ENCODE measurements around the gene SAMD9. TPM values are rescaled to one million over a fixed set of nuclear protein-coding genes. Genes with fewer than 3 reads are reported as not detected.
"Not testable (repeated sequence)": the region's sequence is repeated elsewhere in the genome, so short reads cannot be mapped to it uniquely, and the experiment has no call there.

SAMD9 gene
- total RNA-seq, 4 donors from 2014 or later, result 0.89 to 1.7 (median 1.5) TPM

GRCh38 chr7:93097388-93097787 lies 20.4 kb downstream of the SAMD9 start:
- Histone ChIP-seq H3K4me3 (no peak overlapping the region), H3K27ac (no peak overlapping the region), H3K4me1 (no peaks in the 10 kb centered on the region), H3K27me3 (no peaks in the 10 kb centered on the region), H3K36me3 (no peaks in the 10 kb centered on the region), H3K9me3 (peaks cover 0 to 6% (median 0%) of the 10 kb centered on the region in 3 donors)
- ATAC-seq (no peak), DNase-seq (no peak)
- intact Hi-C loops (cut with DNase I; ENCODE audit: low total_unique reads), result no loop called here
- in situ Hi-C loops (cut with MboI; ENCODE audit: low sequenced_read_pairs in 4 of 4), result no loop called here
- no peak for TF ChIP-seq CTCF (IDR thresholded peaks at IDR 0.05 in 4 of 5, conservative IDR thresholded peaks at IDR 0.05 in 1 of 5)
- no peak for TF ChIP-seq POLR2A (IDR thresholded peaks at IDR 0.05)

GRCh38 chr7:93092757-93093370 lies 24.9 kb downstream of the SAMD9 start:
- H3K36me3 ChIP-seq, result no peaks in the 10 kb centered on the region
- no peak for TF ChIP-seq CTCF (IDR thresholded peaks at IDR 0.05 in 4 of 5, conservative IDR thresholded peaks at IDR 0.05 in 1 of 5)
- TF ChIP-seq POLR2A (IDR thresholded peaks at IDR 0.05), result no peak
- ATAC-seq, result no peak
- no peak for DNase-seq
- in situ Hi-C loops (cut with MboI; ENCODE audit: low sequenced_read_pairs in 4 of 4), result no loop called here
- intact Hi-C loops (cut with DNase I; ENCODE audit: low total_unique reads), result no loop called here
- H3K4me3 ChIP-seq, result no peak overlapping the region
- H3K4me1 ChIP-seq, result no peaks in the 10 kb centered on the region
- H3K9me3 ChIP-seq, result no peaks in the 10 kb centered on the region
- no peak overlapping the region for H3K27ac ChIP-seq
- no peaks in the 10 kb centered on the region for H3K27me3 ChIP-seq

- DNase-seq; H3K27ac ChIP-seq; H3K4me1 ChIP-seq; H3K4me3 ChIP-seq; H3K27me3 ChIP-seq; H3K36me3 ChIP-seq; ATAC-seq; H3K9me3 ChIP-seq; intact Hi-C loops (cut with DNase I; ENCODE audit: low total_unique reads): not testable (repeated sequence)
- in situ Hi-C loops (cut with MboI; ENCODE audit: low sequenced_read_pairs in 4 of 4), result loop anchor here in 1 of 4 donors (25.0 kb wide), 1 partner anchor 461 kb away; no protein-coding TSS in a partner anchor
Observed at GRCh38 chr7:93073357-93073756, 44.4 kb downstream of the SAMD9 start.

GRCh38 chr7:93062599-93062998 lies 55.2 kb downstream of the SAMD9 start:
- intact Hi-C loops (cut with DNase I; ENCODE audit: low total_unique reads) (no loop called here), in situ Hi-C loops (cut with MboI; ENCODE audit: low sequenced_read_pairs in 4 of 4) (loop anchor here in 1 of 4 donors (25.0 kb wide), 1 partner anchor 450 kb away; no protein-coding TSS in a partner anchor)
- ATAC-seq, result no peak
- H3K4me3 ChIP-seq, result no peak overlapping the region
- no peak for DNase-seq
- no peak for TF ChIP-seq POLR2A (IDR thresholded peaks at IDR 0.05)
- TF ChIP-seq CTCF (IDR thresholded peaks at IDR 0.05 in 4 of 5, conservative IDR thresholded peaks at IDR 0.05 in 1 of 5), result no peak
- H3K27me3 ChIP-seq, result no peaks in the 10 kb centered on the region
- no peaks in the 10 kb centered on the region for H3K4me1 ChIP-seq
- H3K36me3 ChIP-seq, result no peaks in the 10 kb centered on the region
- no peak overlapping the region for H3K27ac ChIP-seq
- no peaks in the 10 kb centered on the region for H3K9me3 ChIP-seq

GRCh38 chr7:93060865-93061264 lies 56.9 kb downstream of the SAMD9 start:
- in situ Hi-C loops (cut with MboI; ENCODE audit: low sequenced_read_pairs in 4 of 4), result loop anchor here in 1 of 4 donors (25.0 kb wide), 1 partner anchor 449 kb away; no protein-coding TSS in a partner anchor

More at GRCh38 chr7:93060865-93061264, 56.9 kb downstream of the SAMD9 start:
- no peak overlapping the region for H3K27ac ChIP-seq
- no peaks in the 10 kb centered on the region for H3K4me1 ChIP-seq
- intact Hi-C loops (cut with DNase I; ENCODE audit: low total_unique reads), result no loop called here
- TF ChIP-seq CTCF (IDR thresholded peaks at IDR 0.05 in 4 of 5, conservative IDR thresholded peaks at IDR 0.05 in 1 of 5) (no peak), POLR2A (IDR thresholded peaks at IDR 0.05) (no peak)
- no peak for ATAC-seq
- H3K27me3 ChIP-seq, result no peaks in the 10 kb centered on the region
- no peaks in the 10 kb centered on the region for H3K36me3 ChIP-seq
- no peak for DNase-seq
- H3K4me3 ChIP-seq, result no peak overlapping the region
- H3K9me3 ChIP-seq, result no peaks in the 10 kb centered on the region

Measured in gastrocnemius medialis (tissue), 4 donors.